Islet of Langerhans (tissue), 1 donor: Measurements from ENCODE around the gene ERG28.
"Not testable (repeated sequence)": the region's sequence is repeated elsewhere in the genome, so short reads cannot be mapped to it uniquely, and the experiment has no call there.

ENCODE experiments used
- FAIRE-seq: peaks from one replicate; lab custom pipeline; 2011; peaks lifted over from hg19 to GRCh38; lab: Jason Lieb, UNC

ERG28 gene

DNA sequence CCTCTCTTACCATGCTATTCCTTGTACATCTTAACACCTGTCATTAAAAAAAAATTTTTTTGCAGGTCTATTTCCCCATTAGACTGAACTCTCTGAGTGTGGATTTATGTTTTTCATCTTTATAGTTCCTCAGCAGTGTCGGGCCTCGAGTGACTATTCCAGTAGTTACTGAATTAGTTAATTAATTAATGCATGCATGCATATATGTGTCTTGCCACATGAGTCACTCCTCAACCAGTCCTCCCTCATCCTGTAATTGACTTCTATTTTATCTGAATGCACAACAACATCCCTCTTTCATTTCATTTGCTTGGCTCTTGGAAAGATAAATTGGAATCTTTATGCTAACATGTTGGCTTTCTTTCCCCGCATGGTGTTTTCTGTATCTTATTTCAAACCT is 35.6 kb downstream of the ERG28 start:
- no peak for FAIRE-seq

DNA sequence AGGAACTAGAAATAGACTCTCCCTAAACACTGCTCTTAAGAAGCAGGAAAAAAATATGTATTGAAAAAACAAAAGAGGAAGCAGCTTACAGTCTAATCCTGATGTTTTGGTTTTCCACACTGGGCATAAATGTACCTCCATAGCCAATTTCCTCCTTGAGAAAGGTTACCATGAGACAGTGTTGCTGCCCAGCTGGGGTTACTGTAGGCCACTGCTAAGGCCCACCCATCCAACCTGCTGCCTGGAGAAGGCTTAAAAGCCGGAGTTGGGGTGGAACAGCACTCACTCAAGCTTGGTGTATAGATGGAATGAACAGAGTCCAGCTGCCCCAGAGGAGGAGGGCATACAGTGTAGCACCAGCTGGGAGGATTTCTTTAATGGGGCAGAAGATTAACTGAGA is 41.1 kb downstream of the ERG28 start:
- no peak for FAIRE-seq

DNA sequence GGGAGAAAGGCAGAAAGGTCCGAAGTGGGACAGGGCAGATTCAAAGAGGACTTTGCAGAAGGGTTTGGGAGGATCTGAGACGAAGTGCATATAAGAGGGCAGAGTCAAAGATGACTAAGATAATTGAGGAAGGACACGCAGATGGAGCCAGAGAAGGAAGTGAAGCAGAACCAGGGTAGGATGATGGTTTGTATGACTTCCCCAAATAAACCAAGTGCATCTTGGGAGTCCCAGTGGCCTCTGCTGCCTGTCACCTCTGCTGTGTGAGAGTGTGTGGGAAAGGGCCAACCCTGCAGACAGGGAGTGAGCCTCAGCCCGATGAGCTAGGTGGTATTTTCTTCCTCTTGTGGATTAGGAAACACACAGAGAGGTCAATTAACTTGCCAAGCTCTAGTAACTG is 45.5 kb downstream of the ERG28 start:
- no peak for FAIRE-seq

DNA sequence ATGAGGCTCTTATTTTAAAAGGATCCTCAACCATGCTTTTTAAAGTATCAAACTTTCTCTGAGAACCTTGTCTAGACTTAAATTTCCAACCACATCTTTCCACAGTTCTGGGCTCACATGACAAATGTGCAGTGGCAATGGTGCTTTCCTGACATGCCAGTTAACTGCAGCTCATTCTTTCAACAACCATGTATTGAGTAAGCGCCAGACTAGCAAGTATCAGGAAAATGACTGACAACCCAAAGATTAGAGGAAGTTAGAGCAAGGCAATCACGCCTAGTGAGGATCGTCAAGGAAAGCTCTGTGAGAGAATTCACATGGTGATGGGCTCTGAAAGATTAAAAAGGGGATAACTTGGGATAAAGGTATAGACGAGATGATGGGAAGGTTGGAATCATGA is 46.5 kb downstream of the ERG28 start:
- FAIRE-seq, result no peak

DNA sequence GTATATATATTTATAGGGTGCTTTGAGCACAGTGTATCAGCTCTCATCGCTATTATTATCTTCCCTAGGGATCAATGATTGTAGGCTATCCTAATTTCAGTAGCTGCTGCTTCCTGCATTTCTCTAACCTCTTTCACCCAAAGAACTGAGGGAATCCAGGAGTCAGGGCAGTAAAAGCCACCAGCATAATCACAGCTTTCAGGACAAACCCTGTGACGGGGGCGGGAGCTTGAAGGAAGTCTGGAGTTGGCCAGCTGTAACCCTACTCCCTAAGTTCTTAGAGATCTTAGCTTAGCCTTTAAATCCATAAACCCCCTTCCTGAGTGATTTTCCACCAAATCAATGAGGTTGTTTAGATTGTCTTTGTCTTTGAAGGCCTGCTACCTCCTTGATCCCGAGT is 48.5 kb downstream of the ERG28 start:
- FAIRE-seq, result no peak

DNA sequence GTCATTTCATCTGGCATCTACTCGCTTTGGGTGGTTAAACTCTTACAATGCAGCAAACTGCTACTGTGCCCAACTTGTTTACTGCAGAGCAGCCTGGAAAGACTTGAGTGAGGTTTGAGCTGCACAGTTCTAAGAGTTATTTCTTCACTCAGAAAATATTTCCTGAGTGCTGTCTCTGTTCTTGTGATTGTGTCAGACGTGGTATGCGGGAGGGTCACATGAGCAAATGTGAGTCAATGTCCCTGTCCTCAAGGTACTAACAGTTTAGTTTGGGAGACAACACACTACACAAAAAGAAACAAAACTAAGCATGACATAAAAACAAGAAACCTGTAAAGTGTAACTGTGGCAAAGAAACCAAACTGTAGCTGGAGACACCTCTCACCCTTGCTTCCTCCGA is 49.8 kb downstream of the ERG28 start:
- FAIRE-seq, result no peak

DNA sequence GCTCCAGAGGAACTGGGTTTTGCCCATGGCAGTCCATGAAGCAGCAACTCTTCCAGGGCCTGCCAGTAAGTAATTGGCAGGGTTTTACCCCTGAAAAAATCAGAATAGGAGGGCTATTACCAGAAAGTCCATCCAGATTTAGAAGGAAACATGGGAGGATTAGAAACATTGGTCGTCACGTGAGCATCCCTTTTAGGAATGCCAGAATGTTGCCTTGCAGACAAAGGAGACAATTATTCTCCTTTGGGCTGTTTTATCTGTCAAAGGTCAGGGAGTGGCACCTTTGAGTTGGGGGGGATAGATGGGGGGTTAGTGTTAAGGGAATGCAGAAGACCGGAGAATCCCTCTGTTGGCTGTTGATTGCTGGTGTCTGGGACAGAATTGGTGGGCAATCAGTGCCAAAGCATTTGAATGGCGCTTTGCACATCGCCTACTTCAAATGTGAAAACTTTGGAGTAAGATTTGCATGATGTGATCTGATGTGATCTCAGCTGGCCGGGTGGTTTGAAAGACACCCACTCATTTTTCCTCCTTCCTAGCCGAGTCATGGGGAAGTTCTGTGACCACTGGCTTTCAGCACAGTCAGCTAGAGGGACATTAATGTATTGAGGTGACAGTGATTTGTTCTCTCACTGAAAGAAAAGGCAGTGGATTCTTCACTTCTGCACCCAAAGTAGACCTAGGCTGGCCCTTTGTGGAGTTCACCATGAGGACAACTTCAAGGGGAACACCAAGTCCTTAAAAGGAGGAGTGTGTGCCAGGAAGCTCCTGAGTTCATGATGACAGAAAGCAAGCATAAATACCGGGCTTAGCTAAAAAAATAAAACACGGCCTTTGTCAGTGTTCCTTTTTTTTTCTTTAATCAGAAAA is 50.8 kb downstream of the ERG28 start:
- FAIRE-seq, result no peak

DNA sequence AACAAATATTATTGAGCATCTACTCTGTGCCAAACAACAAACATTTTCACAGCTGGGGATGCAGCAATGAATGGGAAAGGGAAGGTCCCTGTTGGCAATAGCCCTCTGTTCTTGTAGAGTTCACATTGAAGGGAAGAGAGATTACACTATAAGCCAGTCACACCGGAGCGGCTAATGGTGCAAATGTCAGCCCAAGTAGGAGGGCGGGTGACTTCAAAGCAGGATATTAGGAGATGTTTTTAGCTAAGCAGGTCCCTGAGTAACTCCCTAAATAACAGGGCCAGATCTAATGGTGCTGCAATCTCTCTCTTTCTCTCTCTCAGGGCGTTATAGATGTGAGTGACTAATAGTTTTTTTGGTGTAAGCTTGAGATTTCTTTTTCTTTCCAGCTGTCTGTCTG is 51.6 kb downstream of the ERG28 start:
- no peak for FAIRE-seq

DNA sequence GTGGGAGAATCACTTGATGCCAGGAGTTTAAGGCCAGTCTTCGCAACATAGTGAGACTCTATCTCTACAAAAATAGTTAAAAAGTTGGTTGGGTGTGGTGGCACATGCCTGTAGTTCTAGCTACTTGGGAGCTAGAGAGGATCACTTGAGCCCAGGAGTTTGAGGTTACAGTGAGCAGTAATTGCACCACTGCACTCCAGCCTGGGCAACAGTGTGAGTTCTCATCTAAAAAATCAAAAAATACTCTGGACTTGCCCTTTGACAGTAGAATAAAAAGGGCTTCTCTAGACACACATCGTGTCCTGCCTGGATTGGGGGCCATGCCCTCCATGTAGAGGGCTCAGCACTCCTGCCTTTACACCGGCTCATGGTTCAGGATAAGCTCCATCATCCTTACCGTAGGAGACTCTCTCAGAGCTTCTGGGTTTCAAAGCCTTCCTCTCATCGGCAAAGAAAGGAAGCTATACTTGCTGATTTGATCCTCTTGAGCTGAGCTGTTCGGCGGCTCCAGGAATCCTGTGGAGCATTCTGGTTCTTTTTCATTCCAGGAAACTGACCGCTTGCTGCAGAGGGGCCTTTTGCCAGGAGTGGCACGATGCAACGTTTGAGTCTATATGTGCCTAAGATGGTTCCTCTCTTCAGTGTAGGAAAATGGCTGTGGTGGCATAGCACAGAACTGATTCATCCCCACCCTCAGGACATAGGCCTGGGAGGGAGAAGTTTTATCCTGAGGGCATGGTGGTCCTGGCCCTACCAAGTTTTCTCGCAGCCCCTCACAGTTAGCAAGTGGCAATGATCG is 52.6 kb downstream of the ERG28 start:
- FAIRE-seq, result no peak

DNA sequence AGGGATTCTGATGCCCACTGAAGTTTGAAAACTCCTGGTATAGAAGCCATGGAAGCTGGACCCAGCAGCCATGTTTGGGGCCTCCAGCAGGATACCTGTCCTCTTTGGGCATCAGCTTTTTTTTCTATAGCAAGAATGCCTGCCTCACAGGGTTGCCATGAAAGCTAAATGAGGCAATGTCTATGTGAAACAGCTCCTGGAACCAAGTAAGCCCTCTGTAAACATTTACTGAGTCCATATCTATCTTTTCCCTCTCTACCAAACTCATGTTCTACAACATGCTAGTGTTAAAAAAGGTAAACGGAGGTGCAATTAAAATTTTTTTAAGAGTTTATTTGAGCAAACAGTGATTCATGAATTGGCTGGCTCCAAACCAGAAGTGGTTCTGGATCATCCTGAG is 53.6 kb downstream of the ERG28 start:
- no peak for FAIRE-seq

DNA sequence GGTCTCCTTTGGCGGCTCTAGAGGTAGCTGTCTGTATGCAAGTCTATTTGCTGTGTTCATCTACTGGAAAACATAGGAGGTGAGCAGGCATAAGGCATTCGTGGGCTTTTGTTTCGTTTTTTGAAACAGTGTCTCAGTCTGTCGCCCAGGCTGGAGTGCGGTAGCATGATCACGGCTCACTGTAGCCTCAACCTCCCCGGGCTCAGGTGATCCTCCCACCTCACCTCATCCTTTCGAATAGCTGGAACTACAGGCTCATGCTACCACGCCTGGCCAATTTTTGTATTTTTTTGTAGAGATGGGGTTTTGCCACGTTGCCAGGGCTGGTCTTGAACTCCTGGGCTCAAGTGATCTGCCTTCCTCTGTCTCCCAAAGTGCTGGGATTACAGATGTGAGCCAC is 54.8 kb downstream of the ERG28 start:
- no peak for FAIRE-seq

DNA sequence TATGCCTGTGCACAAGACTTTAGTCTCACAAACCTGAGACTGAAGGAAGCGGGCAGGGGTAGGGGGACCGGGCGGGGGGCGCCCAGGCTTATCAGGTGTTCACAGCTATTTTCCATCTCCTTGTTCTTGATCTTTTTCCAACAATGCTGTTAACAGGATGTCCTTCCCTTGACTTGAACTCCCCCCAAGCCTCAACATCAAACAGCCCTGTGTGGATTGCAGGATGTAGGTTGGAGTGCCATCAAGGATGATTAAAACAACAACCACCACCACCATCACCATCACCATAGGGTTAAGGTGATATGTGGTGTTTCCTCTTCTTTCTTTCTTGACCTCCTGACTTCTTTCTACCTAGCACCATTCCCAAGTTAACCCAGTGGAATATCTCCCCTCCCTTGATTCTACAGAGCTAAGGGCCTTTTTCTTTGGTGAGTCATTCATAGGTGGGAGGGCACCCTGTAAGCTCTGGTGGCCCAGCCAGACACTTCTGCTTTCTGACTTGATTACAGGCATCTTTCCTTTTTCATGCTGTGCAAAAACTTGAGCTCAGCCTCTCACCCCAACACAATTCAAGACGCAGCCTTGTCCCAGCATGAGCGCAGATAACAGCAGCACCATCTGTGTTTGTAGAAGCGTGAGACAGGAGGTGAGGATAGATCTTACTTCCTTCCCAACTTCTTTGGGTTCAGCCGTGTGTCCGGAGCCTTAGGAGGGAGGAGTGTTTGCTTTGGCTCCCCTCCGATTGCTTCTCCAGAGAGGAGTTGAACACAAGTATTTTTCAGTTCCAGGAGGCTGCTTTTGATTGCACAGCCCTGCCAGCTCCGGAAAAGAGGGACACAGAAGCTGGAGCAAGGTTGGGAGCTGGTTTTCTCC is 55.5 kb downstream of the ERG28 start:
- FAIRE-seq, result no peak

DNA sequence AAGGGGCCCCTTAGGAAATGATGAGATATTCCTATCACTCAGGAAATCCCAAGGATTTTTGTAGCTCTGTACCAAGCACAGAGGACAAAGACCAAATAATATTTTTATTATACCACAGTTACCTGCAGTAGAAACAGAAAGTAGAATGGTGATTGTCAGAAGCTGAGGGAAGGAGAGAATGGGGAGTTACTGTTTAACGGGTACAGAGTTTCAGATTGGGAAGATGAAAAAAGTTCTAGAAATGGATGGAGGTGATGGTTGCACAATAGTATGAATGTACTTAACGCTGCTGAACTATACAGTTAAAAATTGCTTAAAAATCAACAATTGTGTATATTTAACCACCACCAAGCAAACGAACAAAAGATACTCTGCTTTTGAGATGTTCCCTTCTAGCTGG is 58.2 kb downstream of the ERG28 start:
- FAIRE-seq, result no peak

DNA sequence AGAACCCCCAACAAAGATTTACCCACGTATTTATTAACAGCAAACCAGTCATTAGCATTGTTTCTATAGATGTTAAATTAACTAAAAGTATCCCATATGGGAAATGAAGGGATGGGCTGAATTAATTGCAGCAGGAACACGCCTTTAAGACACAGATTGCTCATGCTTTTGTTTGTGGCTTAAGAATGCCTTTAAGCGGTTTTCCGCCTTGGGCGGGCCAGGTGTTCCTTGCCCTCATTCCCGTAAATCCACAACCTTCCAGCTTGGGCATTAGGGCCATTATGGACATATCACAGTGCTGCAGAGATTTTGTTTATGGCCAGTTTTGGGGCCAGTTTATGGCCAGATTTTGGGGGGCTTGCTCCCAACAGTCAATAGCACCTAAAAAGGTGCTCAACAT is 59.6 kb downstream of the ERG28 start:
- FAIRE-seq, result not testable (repeated sequence)

DNA sequence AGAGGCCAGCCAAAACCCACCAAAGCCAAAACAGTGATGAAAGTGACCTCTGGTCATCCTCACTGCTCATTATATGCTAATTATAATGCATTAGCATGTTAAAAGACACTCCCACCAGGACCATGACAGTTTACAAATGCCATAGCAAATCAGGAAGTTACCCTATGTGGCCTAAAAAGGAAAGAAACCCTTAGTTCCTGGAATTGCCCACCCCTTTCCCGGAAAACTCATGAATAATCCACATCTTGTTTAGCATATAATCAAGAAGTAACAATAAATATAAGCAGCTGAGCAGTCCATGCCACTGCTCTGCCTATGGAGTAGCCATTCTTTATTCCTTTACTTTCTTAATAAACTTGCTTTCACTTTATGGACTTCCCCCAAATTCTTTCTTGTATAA is 60.6 kb downstream of the ERG28 start:
- FAIRE-seq, result not testable (repeated sequence)
